Measurements from ENCODE around the gene FBRSL1.
A peak's percentile ranks its signal among the peaks of the same experiment; 100 is the strongest.
"Not testable (repeated sequence)": the region's sequence is repeated elsewhere in the genome, so short reads cannot be mapped to it uniquely, and the experiment has no call there.

Gene FBRSL1

GRCh38 chr12:132525833-132526455 is 36.0 kb downstream of the FBRSL1 start:
- Mint-ChIP-seq H3K27ac (no peak overlapping the region), H3K9me3 (no peaks in the 10 kb centered on the region), H3K4me3 (no peak overlapping the region), H3K4me1 (peaks cover 4% of the 10 kb centered on the region), H3K36me3 (no peaks in the 10 kb centered on the region), H3K27me3 (no peaks in the 10 kb centered on the region)
- CTCF ChIA-PET = interaction anchor here (1.1 to 5.8 kb wide), 3 partner anchors 35 to 109 kb away, joined by 3 to 77 read pairs (median 4); no protein-coding TSS in a partner anchor
- no peak for DNase-seq

DNA sequence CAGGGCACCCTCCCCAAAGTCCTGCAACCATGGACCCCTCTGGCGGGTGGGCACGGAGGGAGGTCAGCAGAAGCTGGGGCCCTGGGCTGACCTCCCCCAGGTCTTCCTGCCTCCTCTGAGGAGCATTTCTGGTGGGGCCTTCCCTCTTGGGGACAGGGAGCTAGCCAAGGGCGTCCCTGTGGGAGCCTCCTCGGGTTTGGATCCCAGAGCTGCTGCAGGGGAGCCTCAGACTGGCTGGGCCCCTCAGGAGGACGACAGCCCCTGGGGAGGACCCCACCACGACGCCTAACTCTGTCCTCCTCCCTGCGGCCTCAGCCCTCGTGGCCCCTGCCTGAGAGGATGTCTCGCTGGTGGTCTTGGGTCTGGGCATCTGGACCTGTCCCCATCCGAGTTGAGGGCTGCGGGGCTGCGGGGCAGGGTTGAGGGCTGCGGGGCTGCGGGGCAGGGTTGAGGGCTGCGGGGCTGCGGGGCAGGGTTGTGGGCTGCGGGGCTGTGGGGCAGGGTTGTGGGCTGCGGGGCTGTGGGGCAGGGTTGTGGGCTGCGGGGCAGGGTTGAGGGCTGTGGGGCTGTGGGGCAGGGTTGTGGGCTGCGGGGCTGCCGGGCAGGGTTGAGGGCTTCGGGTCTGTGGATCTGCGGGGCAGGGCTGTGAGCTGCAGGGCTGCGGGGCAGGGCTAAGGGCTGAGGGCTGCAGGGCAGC is 37.4 kb downstream of the FBRSL1 start:
- no peaks in the 10 kb centered on the region for H3K9me3 Mint-ChIP-seq
- no peak overlapping the region for H3K4me3 Mint-ChIP-seq
- peaks cover 4% of the 10 kb centered on the region for H3K4me1 Mint-ChIP-seq
- H3K27ac Mint-ChIP-seq = no peak overlapping the region
- DNase-seq = no peak
- no peaks in the 10 kb centered on the region for H3K27me3 Mint-ChIP-seq
- H3K36me3 Mint-ChIP-seq = no peaks in the 10 kb centered on the region
- CTCF ChIA-PET = interaction anchor here (1.8 to 5.8 kb wide), 2 partner anchors 65 to 111 kb away, joined by 3 to 77 read pairs; no protein-coding TSS in a partner anchor

DNA sequence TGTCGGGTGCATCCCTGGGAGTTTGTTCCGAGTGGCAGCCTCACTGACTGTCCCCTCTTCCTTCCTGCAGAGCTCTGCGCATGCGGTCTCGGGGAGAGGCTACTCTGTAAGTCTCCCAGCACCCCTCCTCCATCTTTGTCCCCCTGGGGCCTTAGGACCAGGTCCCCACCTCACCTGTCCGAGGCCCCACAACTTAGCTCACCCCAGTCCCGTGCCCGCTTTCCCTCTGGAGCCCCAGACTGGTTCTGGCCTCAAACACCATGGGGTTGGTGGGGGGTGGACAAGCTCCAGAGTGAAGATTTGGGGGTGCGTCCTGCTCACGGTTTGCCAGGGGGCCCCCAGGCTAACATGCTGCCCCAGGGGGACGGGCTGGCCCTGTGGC is 37.9 kb downstream of the FBRSL1 start:
- no peak for DNase-seq
- no peaks in the 10 kb centered on the region for H3K27me3 Mint-ChIP-seq
- H3K4me3 Mint-ChIP-seq = no peak overlapping the region
- no peak overlapping the region for H3K27ac Mint-ChIP-seq
- H3K4me1 Mint-ChIP-seq = peaks cover 4% of the 10 kb centered on the region
- no peaks in the 10 kb centered on the region for H3K9me3 Mint-ChIP-seq
- no peaks in the 10 kb centered on the region for H3K36me3 Mint-ChIP-seq
- CTCF ChIA-PET = interaction anchor here (1.3 kb wide), 1 partner anchor 112 kb away, joined by 4 read pairs; no protein-coding TSS in a partner anchor

GRCh38 chr12:132528564-132529106 is 38.7 kb downstream of the FBRSL1 start:
- peaks cover 3% of the 10 kb centered on the region for H3K4me1 Mint-ChIP-seq
- CTCF ChIA-PET = interaction anchor here (1.3 kb wide), 1 partner anchor 113 kb away, joined by 4 read pairs; no protein-coding TSS in a partner anchor
- no peak for DNase-seq
- H3K27me3 Mint-ChIP-seq = peaks cover 4% of the 10 kb centered on the region
- H3K36me3 Mint-ChIP-seq = no peaks in the 10 kb centered on the region
- H3K9me3 Mint-ChIP-seq = peaks cover 3% of the 10 kb centered on the region
- H3K4me3 Mint-ChIP-seq = no peak overlapping the region
- no peak overlapping the region for H3K27ac Mint-ChIP-seq

DNA sequence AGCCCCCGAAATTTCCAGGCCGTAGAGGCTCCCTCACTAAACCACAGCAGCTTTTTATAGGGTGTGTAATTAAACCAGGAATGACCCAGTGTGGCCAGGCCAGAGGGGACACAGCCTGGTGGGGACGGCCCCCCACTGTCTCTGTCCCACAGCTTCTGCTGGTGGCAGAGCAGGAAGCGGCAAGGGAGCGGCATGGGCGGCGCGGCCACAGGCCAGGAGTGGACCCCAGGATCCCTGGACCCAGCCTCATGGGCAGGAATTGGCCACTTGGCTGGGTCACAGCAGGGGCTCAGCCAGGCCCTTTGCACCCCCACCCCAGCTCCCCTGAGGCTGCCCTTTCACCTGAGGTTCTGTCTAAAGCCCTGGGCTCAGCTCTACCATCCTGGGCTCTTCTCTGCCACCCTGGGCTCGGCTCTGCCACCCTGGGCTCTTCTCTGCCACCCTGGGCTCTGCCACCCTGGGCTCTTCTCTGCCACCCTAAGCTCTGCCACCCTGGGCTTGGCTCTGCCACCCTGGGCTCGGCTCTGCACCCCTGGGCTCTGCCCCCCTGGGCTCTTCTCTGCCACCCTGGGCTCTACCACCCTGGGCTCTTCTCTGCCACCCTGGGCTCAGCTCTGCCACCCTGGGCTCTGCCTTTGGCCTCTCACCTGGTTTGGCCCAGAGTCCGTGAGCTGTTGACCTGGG is 39.3 kb downstream of the FBRSL1 start:
- H3K27me3 Mint-ChIP-seq = peaks cover 4% of the 10 kb centered on the region
- H3K9me3 Mint-ChIP-seq = peaks cover 3% of the 10 kb centered on the region
- no peak for DNase-seq
- no peak overlapping the region for H3K4me3 Mint-ChIP-seq
- no peaks in the 10 kb centered on the region for H3K4me1 Mint-ChIP-seq
- no peaks in the 10 kb centered on the region for H3K36me3 Mint-ChIP-seq
- no peak overlapping the region for H3K27ac Mint-ChIP-seq
- CTCF ChIA-PET = interaction anchor here (1.3 kb wide), 1 partner anchor 114 kb away, joined by 4 read pairs; no protein-coding TSS in a partner anchor

GRCh38 chr12:132529906-132530305 is 40.0 kb downstream of the FBRSL1 start:
- no peak overlapping the region for H3K27ac Mint-ChIP-seq
- H3K4me1 Mint-ChIP-seq = no peaks in the 10 kb centered on the region
- peaks cover 3% of the 10 kb centered on the region for H3K36me3 Mint-ChIP-seq
- peaks cover 3% of the 10 kb centered on the region for H3K9me3 Mint-ChIP-seq
- H3K27me3 Mint-ChIP-seq = peaks cover 4% of the 10 kb centered on the region
- DNase-seq = no peak
- CTCF ChIA-PET = no interaction called here
- no peak overlapping the region for H3K4me3 Mint-ChIP-seq

DNA sequence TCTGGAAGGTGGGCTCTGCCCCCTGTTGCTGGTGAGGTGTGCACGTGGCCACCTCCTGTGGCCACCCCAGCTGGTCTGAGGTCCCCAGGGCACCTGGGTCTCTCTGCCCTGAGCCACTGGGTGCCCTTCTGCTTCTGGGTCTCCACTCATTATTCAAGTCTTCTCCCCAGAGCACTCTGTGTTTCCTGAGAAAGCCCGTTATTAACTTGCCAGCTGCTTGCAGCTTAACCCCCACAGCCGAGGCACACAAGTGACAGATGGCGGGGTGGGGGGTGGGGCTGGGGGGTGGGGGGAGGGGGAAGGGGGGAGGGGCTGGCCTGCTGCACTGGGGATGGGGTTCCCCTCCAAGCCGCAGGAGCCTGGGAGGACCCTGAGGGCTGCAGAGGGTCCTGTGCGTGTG is 40.5 kb downstream of the FBRSL1 start:
- peaks cover 9% of the 10 kb centered on the region for H3K36me3 Mint-ChIP-seq
- CTCF ChIA-PET = no interaction called here

GRCh38 chr12:132530851-132531250 is 40.9 kb downstream of the FBRSL1 start:
- peaks cover 10% of the 10 kb centered on the region for H3K9me3 Mint-ChIP-seq
- no peak overlapping the region for H3K4me3 Mint-ChIP-seq
- no peak for DNase-seq
- CTCF ChIA-PET = no interaction called here
- H3K4me1 Mint-ChIP-seq = no peaks in the 10 kb centered on the region
- peaks cover 13% of the 10 kb centered on the region for H3K36me3 Mint-ChIP-seq
- H3K27ac Mint-ChIP-seq = no peak overlapping the region
- H3K27me3 Mint-ChIP-seq = peaks cover 4% of the 10 kb centered on the region

More for the DNA sequence above, 40.5 kb downstream of the FBRSL1 start:
- Mint-ChIP-seq H3K9me3 (peaks cover 6% of the 10 kb centered on the region), H3K4me1 (no peaks in the 10 kb centered on the region), H3K27me3 (peaks cover 4% of the 10 kb centered on the region), H3K27ac (peak overlapping the region; percentile 24), H3K4me3 (no peak overlapping the region)
- no peak for DNase-seq

- Mint-ChIP-seq H3K36me3 (peaks cover 16% of the 10 kb centered on the region), H3K9me3 (peaks cover 22% of the 10 kb centered on the region)
- DNase-seq, H3K4me3 Mint-ChIP-seq, H3K27ac Mint-ChIP-seq, H3K4me1 Mint-ChIP-seq, H3K27me3 Mint-ChIP-seq, CTCF ChIA-PET: not testable (repeated sequence)
Observed at GRCh38 chr12:132532711-132533583, 43.0 kb downstream of the FBRSL1 start.

- CTCF ChIA-PET = no interaction called here
- no peaks in the 10 kb centered on the region for H3K4me1 Mint-ChIP-seq
- no peak overlapping the region for H3K27ac Mint-ChIP-seq
- peaks cover 16% of the 10 kb centered on the region for H3K36me3 Mint-ChIP-seq
- H3K27me3 Mint-ChIP-seq = peaks cover 4% of the 10 kb centered on the region
- H3K9me3 Mint-ChIP-seq = peaks cover 22% of the 10 kb centered on the region
- DNase-seq = no peak
- H3K4me3 Mint-ChIP-seq = no peak overlapping the region
Observed at GRCh38 chr12:132533584-132533958, 43.6 kb downstream of the FBRSL1 start.

GRCh38 chr12:132534076-132534475 is 44.1 kb downstream of the FBRSL1 start:
- no peak overlapping the region for H3K4me3 Mint-ChIP-seq
- H3K27me3 Mint-ChIP-seq = peaks cover 4% of the 10 kb centered on the region
- CTCF ChIA-PET = no interaction called here
- peaks cover 22% of the 10 kb centered on the region for H3K9me3 Mint-ChIP-seq
- H3K27ac Mint-ChIP-seq = no peak overlapping the region
- no peaks in the 10 kb centered on the region for H3K4me1 Mint-ChIP-seq
- peaks cover 16% of the 10 kb centered on the region for H3K36me3 Mint-ChIP-seq
- no peak for DNase-seq

GRCh38 chr12:132535019-132535418 is 45.1 kb downstream of the FBRSL1 start:
- no peak overlapping the region for H3K27ac Mint-ChIP-seq
- no peak overlapping the region for H3K4me3 Mint-ChIP-seq
- DNase-seq = no peak
- no peaks in the 10 kb centered on the region for H3K4me1 Mint-ChIP-seq
- H3K36me3 Mint-ChIP-seq = peaks cover 16% of the 10 kb centered on the region
- CTCF ChIA-PET = no interaction called here
- H3K27me3 Mint-ChIP-seq = peaks cover 4% of the 10 kb centered on the region
- peaks cover 22% of the 10 kb centered on the region for H3K9me3 Mint-ChIP-seq

DNA sequence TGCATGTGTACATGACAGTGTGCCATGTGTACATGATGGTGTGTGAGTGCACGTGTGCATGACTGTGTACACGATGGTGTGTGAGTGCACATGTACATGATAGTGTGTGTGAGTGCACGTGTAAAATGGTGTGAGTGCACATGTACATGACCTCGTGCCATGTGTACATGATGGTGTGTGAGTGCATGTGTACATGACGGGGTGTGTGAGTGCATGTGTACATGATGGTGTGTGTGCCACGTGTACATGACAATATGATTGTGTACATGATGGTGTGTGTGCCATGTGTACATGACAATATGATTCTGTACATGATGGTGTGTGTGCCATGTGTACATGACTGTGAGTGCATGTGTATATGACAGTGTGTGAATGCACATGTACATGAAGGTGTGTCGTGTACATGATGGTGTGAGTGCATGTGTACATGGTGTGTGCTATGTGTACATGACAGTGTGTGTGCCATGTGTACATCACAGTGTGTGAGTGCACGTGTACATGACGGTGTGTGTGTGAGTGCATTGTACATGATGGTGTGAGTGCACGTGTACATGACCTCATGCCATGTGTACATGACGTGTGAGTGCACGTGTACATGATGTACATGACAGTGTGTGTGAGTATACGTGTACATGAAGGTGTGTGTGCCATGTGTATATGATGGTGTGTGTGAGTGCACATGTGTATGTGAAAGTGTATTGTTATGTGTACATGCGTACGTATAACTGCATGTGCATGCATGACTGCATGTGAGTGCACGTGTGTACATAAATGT is 46.3 kb downstream of the FBRSL1 start:
- Mint-ChIP-seq H3K4me1 (no peaks in the 10 kb centered on the region), H3K4me3 (no peak overlapping the region), H3K27me3 (peaks cover 4% of the 10 kb centered on the region), H3K9me3 (peaks cover 22% of the 10 kb centered on the region), H3K36me3 (peaks cover 16% of the 10 kb centered on the region), H3K27ac (no peak overlapping the region)
- DNase-seq = no peak
- CTCF ChIA-PET = no interaction called here

All from activated naive CD4-positive, alpha-beta T cell treated with anti-CD3 and anti-CD28 coated beads, Interleukin-2, amount 10 ng/mL, durations not matched to agents 7 days and 5 days (primary cell).